ENCODE measurements around the gene MRPL20.
"Not testable (repeated sequence)": the region's sequence is repeated elsewhere in the genome, so short reads cannot be mapped to it uniquely, and the experiment has no call there.

Gene MRPL20

DNA sequence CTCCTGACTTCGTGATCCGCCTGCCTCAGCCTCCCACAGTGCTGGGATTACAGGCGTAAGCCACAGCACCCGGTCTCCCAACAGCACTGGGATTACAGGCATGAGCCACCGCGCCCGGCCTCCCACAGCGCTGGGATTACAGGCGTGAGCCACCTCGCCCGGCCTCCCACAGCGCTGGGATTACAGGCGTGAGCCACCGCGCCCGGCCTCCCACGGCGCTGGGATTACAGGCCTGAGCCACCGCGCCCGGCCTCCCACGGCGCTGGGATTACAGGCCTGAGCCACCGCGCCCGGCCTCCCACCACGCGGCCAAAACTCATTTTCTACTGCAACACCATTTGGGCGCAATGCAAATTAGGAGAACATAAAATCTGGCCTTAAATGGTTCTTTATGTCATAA is 21.8 kb downstream of the MRPL20 start:
- H3K4me1 Mint-ChIP-seq, H3K27ac Mint-ChIP-seq, CTCF ChIA-PET, H3K9me3 Mint-ChIP-seq, H3K4me3 Mint-ChIP-seq, DNase-seq, H3K27me3 Mint-ChIP-seq: not testable (repeated sequence)
- H3K36me3 Mint-ChIP-seq = peaks cover 36% of the 10 kb centered on the region

DNA sequence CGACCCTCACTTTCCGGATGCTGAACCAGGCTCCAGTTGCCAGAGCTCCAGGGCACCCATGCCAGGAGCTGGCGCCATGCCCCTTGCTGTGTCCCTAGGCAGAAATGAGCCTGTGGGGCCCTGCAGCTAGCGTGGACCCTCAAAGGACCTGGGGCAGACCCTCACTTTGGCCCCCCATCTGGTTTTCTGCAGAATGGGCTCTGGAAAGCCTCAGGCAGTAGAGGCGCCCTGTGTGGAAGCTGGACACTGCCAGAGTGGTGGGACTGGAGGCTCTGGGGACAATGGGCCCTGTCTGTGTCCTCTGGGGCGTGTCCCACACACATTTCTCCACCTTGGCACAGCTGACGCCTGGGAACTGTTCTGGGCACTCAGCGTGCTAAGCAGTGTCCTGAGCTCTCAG is 25.8 kb downstream of the MRPL20 start:
- Mint-ChIP-seq H3K9me3 (no peaks in the 10 kb centered on the region), H3K27ac (no peak overlapping the region), H3K4me1 (peaks cover 3% of the 10 kb centered on the region), H3K4me3 (no peak overlapping the region), H3K27me3 (no peaks in the 10 kb centered on the region), H3K36me3 (peaks cover 6% of the 10 kb centered on the region)
- CTCF ChIA-PET = no interaction called here
- DNase-seq = no peak

DNA sequence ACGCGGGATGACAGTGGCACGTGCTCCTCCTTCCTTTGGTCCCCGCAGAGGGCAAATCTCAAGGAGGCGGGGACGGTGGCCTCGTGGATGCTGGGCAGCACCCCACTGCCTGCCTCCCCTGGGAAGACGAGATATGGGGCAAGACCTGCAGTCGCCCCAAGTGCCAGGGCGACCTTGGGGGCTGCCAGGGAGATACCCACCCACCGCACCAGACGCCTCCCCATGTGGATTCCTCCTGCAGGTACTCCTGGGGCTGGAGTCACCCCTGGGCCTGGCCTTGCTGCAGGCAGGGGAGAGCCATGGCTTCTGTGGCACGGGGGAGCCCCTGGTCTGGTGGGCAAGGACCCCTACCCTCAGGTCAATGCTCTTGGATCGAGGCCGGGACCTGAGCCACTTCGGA is 26.2 kb downstream of the MRPL20 start:
- H3K4me1 Mint-ChIP-seq = peaks cover 6% of the 10 kb centered on the region
- no peak overlapping the region for H3K4me3 Mint-ChIP-seq
- H3K27ac Mint-ChIP-seq = no peak overlapping the region
- CTCF ChIA-PET = no interaction called here
- no peaks in the 10 kb centered on the region for H3K9me3 Mint-ChIP-seq
- no peak for DNase-seq
- H3K36me3 Mint-ChIP-seq = peaks cover 2% of the 10 kb centered on the region
- no peaks in the 10 kb centered on the region for H3K27me3 Mint-ChIP-seq

DNA sequence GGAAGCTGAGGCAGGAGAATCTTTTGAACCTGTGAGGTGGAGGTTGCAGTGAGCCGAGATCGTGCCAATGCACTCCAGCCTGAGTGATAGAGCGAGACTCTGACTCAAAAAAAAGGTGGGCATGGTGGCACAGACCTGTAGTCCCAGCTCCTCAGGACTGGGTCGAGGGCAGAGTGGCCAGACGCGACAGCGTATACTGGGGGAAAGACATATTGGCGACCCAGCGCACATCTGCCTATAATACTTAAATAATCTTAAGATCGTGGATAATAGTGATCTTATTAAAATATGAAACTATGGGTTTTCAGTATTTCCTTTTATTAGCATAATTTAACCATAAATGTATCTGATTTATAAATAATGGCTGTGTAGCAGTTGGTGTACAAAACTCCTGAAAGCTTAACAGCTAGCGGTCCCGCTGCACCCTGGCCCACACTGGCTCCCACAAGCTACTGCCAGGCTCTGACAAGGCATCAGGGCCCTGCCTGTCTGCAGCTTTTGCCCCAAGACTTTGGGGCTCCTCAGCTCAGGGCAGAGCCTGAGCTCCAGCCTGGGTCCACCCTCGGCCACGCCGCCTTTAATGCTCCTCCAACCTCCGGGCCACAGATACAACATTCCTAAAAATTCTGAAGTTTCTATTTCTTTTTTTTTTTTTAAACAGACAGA is 29.4 kb downstream of the MRPL20 start:
- CTCF ChIA-PET = interaction anchor here (1.2 kb wide), 1 partner anchor 25 kb away, joined by 3 read pairs; no protein-coding TSS in a partner anchor
- H3K36me3 Mint-ChIP-seq = peaks cover 10% of the 10 kb centered on the region
- DNase-seq = no peak
- H3K27ac Mint-ChIP-seq = peak overlapping the region; percentile 37
- peaks cover 23% of the 10 kb centered on the region for H3K4me1 Mint-ChIP-seq
- no peaks in the 10 kb centered on the region for H3K27me3 Mint-ChIP-seq
- no peak overlapping the region for H3K4me3 Mint-ChIP-seq
- H3K9me3 Mint-ChIP-seq = no peaks in the 10 kb centered on the region

DNA sequence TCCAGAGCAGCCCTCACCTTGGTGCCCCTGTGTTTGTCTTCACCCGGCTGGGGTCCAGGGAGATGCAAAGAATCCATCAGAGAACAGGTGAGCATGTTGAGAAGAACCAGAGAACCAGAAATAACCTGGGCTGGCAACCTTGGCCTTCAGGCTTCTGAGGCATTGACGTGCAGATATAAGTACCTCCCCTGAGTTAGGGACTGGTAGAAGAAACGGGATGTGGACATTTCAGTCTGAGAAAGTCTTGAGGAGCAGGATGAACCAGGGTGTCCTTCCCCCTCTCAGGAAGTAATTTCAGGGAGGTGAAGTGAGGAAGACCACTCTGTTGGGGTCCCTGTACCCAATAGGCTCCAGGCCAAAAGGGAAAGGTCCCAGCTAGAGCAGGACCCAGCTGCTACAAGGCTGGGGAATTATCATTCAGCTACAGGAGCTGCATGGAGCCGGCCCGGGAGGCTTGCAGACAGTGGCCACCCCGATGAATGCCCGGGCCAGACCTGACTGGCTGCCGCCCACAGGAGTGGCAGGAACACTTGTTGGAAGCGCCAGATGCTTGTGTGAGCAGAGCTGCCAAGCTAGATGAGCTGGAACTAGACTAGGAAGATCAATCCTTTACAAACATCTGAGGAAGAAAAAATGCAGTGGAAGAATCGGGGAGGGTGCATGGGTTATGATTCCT is 30.4 kb downstream of the MRPL20 start:
- Mint-ChIP-seq H3K36me3 (peaks cover 11% of the 10 kb centered on the region), H3K9me3 (no peaks in the 10 kb centered on the region), H3K4me1 (peaks cover 32% of the 10 kb centered on the region), H3K4me3 (peak overlapping the region; percentile 58), H3K27me3 (no peaks in the 10 kb centered on the region), H3K27ac (peak overlapping the region; percentile 81)
- DNase-seq = no peak
- CTCF ChIA-PET = no interaction called here

DNA sequence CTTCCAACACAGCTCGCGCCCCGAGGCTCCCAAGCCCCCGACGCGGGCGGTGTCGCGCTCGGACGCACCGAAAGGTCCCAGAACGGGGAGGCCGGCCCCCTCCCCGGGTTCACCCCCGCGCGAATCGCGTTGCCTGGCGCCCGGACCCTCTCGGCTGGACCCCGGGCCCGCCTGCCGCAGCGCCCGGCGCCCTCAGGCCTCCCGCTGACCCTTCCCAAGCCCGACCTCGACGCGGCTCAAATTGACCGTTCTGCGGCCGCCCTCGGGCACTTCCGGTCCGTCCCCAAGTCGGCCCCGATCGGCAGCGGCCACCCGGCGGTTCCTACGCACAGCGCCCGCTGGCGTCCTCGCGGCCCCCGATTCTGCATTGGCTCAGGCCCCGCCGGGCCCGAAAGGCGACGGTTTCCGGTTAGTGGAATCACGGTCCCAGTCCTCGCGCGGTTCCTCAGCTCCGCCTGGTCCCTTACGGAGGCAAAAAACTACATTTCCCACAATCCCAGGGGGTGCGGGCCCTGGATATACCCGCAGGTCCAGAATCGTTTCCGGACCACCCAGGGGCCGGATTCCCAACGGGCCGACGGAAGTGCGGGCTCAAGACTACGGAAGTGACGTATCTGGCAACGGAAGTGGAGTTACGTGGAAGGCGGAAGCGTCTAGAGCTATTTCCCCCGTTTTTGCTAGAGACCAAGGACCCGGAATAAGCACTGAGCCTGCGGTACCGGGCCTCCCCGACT is 32.0 kb downstream of the MRPL20 start, which contains the start of gene AURKAIP1:
AURKAIP1 (minus strand) TSS at position 279 of the 734 bp plus-strand sequence. CDS start 451 bp downstream, outside the sequence.
- CTCF ChIA-PET = interaction anchor here (0.8 to 1.5 kb wide), 5 partner anchors 13 to 253 kb away, joined by 3 to 7 read pairs (median 3); no protein-coding TSS in a partner anchor
- peaks cover 48% of the 10 kb centered on the region for H3K4me1 Mint-ChIP-seq
- H3K36me3 Mint-ChIP-seq = peaks cover 11% of the 10 kb centered on the region
- peak within 1 kb of the TSS; percentile 98 for H3K27ac Mint-ChIP-seq
- peak; percentile 98 for DNase-seq
- peak within 1 kb of the TSS; percentile 89 for H3K4me3 Mint-ChIP-seq
- H3K9me3 Mint-ChIP-seq = no peaks in the 10 kb centered on the region
- no peaks in the 10 kb centered on the region for H3K27me3 Mint-ChIP-seq

DNA sequence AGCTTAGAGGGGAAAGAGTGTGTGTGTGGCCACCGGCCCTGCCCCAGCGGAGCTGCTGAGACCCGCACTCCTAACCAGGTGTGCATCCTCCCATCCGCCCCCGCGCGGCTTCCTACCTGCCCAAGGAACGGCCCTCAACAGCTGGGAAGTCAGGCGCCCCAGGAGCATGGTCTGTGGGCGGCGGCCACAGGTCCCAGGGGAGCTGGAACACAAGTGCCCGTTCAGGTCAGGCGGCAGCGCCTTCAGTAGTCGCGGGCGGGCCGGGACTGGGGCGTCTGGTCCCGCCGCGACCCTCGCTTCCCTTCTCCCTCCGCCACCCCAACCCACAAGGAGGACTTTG is 32.5 kb downstream of the MRPL20 start:
- Mint-ChIP-seq H3K36me3 (peaks cover 11% of the 10 kb centered on the region), H3K4me1 (peaks cover 50% of the 10 kb centered on the region), H3K27me3 (no peaks in the 10 kb centered on the region), H3K9me3 (no peaks in the 10 kb centered on the region), H3K4me3 (peak overlapping the region; percentile 89), H3K27ac (peak overlapping the region; percentile 79)
- DNase-seq = no peak
- CTCF ChIA-PET = interaction anchor here (1.2 to 1.5 kb wide), 3 partner anchors 60 to 253 kb away, joined by 3 to 7 read pairs (median 3); no protein-coding TSS in a partner anchor

DNA sequence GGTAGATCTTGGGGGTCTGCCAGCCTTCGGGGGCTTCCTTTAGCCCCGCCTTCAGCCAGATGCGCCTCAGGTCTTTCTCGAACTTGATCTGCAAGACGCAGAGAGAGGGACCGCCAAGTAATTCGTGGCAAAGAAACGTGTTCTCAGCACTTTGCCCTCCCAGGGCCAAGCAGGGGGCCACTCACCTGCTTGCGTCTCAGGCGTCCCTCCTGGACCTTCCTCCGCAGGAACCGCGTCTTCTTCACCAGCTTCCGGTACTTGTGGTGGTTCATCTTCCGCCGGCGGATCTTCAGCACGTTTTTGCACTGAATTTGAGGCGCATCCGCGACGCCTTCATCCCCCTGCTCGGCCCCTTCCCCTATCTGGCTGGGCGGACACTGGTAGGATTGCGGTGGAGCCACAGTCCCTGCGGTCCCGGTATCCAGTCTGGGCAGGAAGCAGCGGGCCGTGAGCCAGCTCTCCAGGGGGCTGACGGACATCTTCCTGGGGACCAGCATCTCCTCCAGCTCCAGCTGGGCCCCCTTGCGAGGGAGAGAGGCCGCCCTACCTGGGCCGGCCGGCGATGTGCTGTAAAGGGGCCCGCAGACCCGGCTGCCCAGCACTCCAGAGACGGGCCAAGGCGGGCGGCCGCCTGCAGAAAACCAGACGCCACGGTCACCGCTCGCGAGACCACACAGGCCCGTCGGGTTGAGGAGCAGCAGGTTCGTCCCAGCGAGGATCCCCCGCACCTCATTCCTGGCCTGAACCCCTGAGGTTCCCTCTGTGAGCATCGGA is 33.1 kb downstream of the MRPL20 start:
- Mint-ChIP-seq H3K9me3 (no peaks in the 10 kb centered on the region), H3K36me3 (peaks cover 11% of the 10 kb centered on the region), H3K4me3 (peak overlapping the region; percentile 89), H3K4me1 (peaks cover 50% of the 10 kb centered on the region), H3K27me3 (no peaks in the 10 kb centered on the region), H3K27ac (peak overlapping the region; percentile 79)
- CTCF ChIA-PET = interaction anchor here (1.5 kb wide), 1 partner anchor 69 kb away, joined by 7 read pairs; no protein-coding TSS in a partner anchor
- no peak for DNase-seq

DNA sequence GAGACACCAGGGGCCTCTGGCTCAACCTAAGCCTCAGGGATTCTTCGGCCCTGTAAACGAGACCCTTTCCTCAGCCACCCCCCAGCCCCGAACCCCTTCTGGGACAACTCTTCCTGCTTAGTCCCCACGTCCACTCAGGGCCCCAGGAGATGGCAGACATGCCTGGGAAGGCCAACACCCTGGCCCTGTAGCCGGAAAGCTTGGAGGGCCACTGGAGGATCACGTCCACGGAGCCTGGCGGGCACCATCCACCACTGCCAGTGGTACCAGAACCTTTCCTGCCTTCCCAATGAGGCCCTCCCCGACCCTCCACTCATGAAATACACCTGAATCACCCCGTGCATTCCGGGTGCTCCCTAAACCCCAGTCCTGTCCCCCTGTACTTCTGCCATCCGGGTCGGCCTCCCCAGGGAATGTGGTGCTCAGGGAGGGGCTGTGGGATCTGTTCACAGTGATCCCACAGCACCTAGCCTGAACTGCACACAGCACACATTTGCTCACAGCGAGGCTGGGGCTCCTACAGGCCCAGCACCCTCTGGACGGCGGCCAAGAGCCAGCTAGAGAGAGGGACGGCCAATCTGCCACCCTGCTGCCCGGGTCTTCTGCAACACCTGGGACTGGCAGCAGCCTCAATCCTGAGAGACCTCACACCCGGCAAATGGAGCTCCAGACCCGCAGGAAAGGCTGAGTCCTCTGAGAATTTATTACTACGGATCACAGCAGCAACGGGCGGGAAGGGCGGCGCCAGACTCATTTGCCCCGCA is 33.9 kb downstream of the MRPL20 start:
- H3K4me3 Mint-ChIP-seq = peak overlapping the region; percentile 89
- no peak for DNase-seq
- peaks cover 50% of the 10 kb centered on the region for H3K4me1 Mint-ChIP-seq
- CTCF ChIA-PET = interaction anchor here (0.7 to 4.1 kb wide), 4 partner anchors 21 to 68 kb away, joined by 4 to 21 read pairs (median 8); no protein-coding TSS in a partner anchor
- no peaks in the 10 kb centered on the region for H3K9me3 Mint-ChIP-seq
- H3K27ac Mint-ChIP-seq = peak overlapping the region; percentile 73
- H3K27me3 Mint-ChIP-seq = no peaks in the 10 kb centered on the region
- peaks cover 11% of the 10 kb centered on the region for H3K36me3 Mint-ChIP-seq

DNA sequence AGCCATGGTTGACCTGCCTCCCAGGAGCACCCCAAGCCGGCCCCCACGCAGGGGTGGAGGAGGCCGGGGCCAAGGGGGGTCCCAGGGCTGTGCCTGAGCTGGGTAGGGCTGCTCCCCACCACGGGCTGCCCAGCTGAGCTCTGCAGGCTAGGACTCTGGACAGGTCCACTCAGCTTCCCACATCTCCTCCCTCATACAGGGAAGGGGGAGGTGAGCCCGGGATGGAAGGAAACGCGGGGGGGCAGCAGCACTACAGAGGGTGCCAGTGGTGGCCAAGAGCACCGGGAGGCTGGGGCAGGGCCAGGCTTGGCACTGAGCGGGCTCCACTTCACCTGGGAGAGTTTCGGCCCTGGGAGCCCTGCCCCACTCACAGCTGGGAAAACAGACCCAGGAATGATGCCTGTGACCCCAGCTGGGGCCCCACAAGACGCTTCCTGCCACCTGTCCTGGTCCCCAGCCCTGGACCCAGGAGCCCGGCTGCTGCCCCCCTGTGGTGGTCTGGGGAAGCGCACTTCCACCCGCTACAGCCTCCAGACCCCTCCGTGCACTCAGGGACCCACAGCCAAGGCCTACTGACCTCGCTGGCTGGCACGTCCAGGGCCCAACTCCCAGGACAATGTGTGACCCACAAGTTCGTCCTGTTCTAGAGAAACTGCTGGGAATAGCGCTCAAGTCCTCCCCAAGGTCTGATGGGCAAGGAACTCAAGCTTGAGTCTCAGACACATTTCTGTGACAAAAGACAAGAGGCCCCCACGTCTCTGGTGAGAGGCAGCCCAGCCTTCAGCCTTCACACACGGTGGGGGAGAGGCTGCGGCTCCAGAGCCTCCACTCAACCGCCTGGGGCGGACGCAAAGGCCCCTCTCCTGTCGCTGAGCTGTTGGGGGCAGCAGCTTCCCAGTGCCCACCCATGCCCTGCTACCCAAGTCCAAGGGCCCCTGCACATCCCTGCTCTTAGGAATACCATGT is 35.1 kb downstream of the MRPL20 start:
- H3K27ac Mint-ChIP-seq = peak overlapping the region; percentile 64
- H3K36me3 Mint-ChIP-seq = peaks cover 11% of the 10 kb centered on the region
- no peaks in the 10 kb centered on the region for H3K27me3 Mint-ChIP-seq
- H3K4me3 Mint-ChIP-seq = peak overlapping the region; percentile 59
- DNase-seq = peak; percentile 86
- H3K4me1 Mint-ChIP-seq = peaks cover 50% of the 10 kb centered on the region
- no peaks in the 10 kb centered on the region for H3K9me3 Mint-ChIP-seq
- CTCF ChIA-PET = interaction anchor here (0.7 to 4.1 kb wide), 17 partner anchors 9 to 358 kb away, joined by 3 to 21 read pairs (median 4); partner anchors contain the start of genes ATAD3A, CCNL2, DVL1 and ISG15

DNA sequence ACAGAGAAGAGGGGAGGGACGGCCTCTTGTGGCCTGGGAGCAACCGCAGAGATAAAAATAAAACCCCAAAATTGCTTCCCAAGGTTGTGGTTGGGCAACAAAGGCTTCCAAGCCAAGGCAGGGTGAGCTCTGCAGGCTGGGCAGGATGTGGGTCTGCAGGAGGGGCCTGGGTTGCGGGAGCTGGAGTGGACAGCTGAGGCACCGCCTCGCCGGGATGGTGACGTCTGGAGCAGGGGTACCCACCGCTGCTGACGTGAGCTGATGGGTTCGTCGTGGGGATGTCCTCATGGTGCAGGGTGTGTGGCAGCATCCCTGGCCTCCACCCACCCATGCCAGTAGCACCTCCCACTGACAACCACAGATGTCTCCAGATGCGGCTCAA is 35.7 kb downstream of the MRPL20 start:
- H3K9me3 Mint-ChIP-seq = no peaks in the 10 kb centered on the region
- H3K27me3 Mint-ChIP-seq = no peaks in the 10 kb centered on the region
- H3K27ac Mint-ChIP-seq = peak overlapping the region; percentile 55
- peaks cover 47% of the 10 kb centered on the region for H3K4me1 Mint-ChIP-seq
- peak overlapping the region; percentile 26 for H3K4me3 Mint-ChIP-seq
- peak; percentile 84 for DNase-seq
- CTCF ChIA-PET = interaction anchor here (0.7 to 4.1 kb wide), 16 partner anchors 8 to 380 kb away, joined by 3 to 21 read pairs (median 4); partner anchors contain the start of genes ATAD3A, CCNL2, DVL1 and ISG15
- H3K36me3 Mint-ChIP-seq = peaks cover 11% of the 10 kb centered on the region

DNA sequence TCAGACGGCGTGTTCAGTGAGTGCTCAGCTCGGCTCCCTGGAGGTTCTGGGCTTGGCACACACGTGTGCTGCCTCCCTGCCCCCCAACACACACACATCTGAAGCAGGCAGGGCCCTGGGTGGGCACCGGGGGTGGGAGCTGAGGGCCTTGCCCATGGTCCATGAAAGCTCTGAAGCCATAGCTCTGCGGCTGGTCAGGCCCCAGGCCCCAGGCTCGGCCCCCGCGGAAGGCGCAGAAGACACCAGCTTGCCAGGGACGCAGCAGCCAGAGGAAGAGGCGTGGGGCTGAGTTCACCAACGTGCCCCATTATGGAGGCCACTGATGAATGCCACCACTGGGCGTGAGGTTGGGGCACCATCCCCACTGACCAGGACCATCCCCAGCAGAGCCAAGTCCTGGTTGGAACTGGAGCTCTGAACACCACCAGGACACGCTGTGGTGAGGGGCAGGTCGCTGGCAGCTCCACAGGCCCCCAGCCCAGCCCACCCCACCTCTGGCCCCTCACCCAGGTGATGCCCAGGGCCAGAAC is 36.3 kb downstream of the MRPL20 start:
- CTCF ChIA-PET = interaction anchor here (0.8 to 4.1 kb wide), 11 partner anchors 17 to 379 kb away, joined by 3 to 21 read pairs (median 4); partner anchors contain the start of genes ATAD3A, CCNL2 and DVL1
- Mint-ChIP-seq H3K27me3 (no peaks in the 10 kb centered on the region), H3K36me3 (peaks cover 11% of the 10 kb centered on the region), H3K4me3 (no peak overlapping the region), H3K27ac (peak overlapping the region; percentile 55), H3K4me1 (peaks cover 44% of the 10 kb centered on the region), H3K9me3 (no peaks in the 10 kb centered on the region)
- no peak for DNase-seq

All from activated naive CD4-positive, alpha-beta T cell treated with anti-CD3 and anti-CD28 coated beads, Interleukin-2, amount 10 ng/mL, durations not matched to agents 7 days and 5 days (primary cell).